NCI-H748 treated with DMSO at 0.1 percent for 48 hours (cell line): ENCODE results near the gene B3GALT6.

ENCODE experiments used
- DNase-seq: peaks from one replicate; lab custom pipeline; 2025; lab: John Stamatoyannopoulos, UW

Gene B3GALT6

DNA sequence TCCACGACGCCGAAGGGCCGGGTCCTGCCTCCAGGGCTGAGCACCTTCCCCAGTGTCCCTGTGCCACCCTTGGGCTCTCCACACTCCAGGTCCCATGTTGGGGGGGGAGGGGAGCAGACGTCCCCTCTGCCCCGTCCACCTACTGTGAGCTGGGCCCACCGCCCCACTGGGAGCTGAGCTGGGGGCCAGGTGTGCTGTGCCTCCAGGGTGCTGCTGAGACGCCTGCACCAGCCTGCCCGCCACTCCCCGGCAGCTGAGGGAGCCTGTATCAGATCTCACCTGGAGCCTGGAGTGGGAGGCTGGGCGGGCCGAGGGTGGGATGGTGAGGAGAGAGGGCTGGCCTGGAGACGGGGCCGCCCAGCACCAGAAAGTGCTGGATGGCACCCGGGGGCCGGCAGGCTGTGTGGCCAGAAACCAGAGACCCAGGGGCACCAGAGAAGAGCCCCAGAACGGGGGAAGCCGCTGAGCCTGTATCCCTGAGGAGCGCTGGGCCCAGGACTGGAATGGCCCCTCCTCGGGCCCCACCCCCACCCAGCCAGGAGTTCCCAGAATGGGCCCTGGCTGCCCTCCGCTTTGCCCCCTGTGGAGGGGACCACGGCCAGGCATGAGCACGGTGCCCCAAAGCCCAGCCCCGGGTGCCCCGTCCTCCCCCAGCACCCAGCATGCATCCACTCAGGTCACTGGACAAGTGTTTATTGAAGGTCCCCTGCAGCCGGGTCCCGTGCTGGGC is 29.0 kb upstream of the B3GALT6 start:
- no peak for DNase-seq

DNA sequence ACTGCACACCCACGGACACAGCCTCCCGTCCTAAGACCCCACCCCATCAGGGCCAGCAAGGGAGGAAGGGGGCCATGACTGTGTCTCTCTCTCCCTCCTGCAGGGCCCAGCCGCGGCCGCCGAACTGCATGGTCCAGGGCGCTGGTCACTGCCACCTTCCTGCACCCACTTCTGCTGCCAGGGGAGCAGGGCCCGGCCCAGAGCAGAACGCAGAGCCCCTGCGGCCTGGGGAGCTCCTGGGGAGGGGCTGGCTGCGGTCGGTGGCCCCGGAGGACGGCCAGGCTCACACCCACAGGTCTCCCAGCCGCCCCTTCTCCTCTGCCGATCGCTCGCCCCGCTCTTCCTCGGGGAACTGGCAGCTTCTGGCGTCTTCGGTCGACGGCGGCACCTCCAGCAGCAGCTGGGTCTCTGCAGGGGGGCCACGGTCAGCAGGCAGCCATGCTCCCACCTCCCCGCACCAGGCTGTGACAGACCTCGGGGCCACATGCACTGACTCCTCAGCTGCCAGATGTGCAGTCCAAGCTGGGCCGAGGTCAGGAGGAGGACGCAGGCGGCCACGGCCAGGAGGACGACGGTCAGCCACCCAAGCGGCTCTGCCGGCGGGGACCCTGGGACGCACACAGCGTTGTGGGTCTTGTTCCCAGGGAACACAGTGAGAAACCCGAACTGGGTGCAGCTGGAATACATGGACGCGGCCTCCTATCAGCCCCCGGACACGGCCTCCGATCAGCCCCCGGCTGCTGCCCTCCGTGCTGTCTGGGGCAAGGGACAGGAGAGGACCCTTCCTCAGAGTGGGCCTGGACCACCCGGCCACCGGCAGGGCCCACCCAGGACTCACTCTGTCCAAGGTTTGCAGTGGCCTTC is 28.2 kb upstream of the B3GALT6 start:
- no peak for DNase-seq

DNA sequence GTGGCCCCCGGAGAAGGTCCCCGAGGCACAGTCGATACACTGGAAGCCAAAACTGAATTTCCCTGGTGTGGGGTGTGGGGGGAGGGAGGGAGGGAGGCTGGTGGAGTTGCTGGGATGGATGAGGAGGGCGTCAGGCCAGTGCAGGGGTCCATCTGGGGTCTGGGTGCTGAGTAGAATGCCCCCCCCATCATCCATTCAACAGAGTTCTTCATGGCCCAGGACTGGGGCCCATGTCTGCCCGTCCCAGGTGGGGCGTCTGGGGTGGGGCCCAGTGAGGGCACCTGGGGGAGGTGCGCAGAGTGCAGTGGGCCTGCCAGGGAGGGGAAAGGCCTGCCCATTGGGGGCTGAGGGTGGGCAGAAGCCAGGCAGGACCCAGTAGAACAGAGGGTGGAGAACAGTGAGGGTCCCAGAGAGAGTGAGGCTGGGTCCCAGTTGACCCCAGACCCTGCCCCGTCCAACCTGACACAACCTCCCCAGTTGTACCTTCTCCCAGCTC is 27.6 kb upstream of the B3GALT6 start:
- no peak for DNase-seq

DNA sequence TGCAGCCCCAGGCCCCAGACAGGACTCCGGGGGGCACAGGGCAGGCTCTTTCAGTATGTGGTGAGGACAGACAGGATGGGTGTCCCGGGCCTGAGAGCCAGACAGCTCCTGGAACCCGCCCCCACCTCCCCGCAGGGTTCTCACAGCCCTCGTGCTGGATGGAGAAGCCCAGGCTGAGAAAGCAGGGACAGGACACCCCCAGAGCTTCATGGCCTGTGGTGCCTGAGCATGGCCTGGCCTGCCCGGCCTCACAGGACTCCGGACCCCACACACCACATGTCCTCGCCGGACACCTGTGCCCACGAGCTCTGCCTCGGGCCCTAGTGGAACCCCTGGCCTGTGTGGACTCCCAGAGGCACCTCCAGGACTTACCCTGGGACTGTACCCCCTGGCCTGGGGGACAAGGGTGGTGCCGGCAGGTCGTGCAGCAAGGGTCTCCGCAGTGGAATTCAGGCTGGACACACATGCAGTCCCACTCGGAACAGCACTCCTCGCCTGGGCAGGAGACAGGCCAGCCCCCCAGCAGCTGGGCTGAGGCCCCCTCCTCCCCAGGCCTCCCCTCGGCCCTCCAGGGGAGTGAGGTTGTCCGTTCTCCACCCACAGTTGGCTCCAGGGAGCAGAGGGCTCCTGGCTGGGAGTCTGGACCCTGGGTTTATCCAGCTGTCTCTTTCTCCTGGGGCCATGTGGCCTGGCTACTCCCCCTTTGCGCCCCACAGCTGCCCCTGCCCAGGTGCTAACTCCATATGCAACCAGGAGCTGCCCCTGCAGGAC is 26.9 kb upstream of the B3GALT6 start:
- no peak for DNase-seq

DNA sequence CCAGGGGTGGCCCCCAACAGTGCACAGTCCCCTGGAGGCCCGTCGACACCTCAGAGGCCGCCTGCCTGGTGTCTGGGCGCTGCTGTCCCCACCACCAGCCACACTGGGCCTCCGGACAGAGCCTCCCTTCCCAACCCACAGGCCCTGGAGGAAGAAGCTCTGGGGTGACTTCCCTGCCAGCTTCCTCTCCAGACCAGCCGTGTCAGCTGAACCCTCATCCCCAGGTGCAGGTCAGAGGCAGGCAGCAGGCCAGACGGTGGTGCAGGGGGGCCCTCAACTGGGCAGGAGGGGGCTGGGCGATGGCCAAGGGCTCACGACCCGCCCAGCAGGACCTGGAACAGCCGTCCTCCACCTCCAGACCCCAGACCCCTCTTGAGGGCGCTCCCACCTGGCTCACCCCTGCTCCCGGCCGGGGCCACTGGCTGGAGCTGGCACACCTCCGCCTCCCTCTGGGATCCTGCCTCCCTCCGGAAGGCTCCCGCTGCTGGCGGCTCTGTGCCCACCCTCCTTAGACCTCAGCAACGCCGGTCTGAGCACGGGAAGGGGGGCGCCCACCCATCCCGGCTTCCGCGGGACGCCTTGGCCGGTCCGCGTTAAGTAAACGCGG is 26.2 kb upstream of the B3GALT6 start:
- DNase-seq = no peak

DNA sequence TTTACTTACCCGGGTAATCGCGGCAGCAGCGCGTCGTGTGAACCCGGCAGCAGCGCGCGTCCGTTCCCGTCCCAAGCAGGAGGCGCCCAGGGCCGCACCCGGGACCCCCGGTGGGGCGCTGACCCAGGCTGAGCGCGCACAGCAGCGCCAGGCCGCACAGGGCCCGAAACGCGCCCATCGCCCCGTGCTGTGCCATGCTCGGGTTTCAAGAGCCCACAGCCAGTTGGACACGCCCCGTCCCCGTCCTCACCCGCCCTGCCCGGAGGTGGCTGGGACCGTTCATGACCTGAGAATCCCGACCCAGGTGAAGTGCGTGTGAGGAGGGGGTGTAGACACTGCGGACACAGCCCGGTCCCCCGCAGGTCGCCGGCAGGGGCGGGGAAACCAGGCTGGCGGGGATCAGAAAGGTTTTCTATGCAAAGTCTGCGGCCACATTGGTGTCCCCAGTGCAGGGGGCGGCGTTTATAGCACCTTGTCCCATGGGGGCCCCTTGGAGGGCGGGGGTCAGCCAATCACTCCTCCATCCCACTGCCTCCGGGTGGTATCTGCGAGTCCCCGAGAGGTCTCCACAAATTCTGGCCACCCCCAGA is 25.6 kb upstream of the B3GALT6 start, which contains the start of gene TNFRSF18:
TNFRSF18 (minus strand) TSS at position 217 of the 590 bp plus-strand sequence; CDS start at position 196, 21 bp downstream.
- no peak for DNase-seq

DNA sequence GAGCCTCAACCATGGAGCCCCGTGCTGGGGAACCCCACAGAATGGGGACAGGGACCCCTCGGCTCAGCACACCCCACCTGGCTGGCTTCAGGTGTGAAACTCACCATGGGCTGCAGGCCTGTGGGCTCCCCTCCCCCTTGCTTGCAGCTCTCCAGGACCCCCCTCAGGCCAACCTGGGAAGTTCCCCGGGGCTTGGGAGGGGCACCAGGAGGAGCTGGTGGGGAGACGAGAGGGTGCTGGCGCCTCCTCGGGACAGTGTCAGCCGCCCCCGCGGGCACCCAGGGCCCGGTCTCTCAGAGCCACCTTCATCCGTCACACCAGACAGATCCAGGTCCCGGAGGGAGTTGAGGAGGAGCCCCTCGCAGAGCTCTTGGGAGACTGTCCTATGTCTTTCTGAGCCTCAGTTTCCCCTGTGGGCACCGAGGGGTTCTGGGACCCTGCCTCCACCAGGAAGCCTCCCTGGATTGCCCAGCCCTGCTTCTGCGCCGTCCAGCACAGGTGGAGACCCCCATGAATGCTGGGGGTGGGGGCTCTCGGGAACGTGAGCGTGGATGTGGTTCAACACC is 25.0 kb upstream of the B3GALT6 start:
- DNase-seq = no peak

DNA sequence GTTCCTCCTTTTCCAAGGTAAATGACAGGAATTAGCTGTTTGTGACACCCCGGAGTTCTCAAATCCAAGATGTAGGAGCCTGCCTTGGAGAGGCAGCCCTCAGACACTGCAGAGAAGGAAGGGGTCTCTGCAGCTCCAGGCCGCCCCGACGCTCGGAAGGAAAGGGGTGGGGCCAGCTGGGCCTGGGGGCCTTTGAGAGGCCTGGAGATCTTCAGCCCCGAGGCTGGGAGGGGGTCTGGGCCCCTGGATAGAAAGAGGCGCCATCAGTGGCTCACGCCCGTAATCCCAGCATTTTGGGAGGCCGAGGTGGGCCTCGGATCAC is 24.5 kb upstream of the B3GALT6 start:
- no peak for DNase-seq

DNA sequence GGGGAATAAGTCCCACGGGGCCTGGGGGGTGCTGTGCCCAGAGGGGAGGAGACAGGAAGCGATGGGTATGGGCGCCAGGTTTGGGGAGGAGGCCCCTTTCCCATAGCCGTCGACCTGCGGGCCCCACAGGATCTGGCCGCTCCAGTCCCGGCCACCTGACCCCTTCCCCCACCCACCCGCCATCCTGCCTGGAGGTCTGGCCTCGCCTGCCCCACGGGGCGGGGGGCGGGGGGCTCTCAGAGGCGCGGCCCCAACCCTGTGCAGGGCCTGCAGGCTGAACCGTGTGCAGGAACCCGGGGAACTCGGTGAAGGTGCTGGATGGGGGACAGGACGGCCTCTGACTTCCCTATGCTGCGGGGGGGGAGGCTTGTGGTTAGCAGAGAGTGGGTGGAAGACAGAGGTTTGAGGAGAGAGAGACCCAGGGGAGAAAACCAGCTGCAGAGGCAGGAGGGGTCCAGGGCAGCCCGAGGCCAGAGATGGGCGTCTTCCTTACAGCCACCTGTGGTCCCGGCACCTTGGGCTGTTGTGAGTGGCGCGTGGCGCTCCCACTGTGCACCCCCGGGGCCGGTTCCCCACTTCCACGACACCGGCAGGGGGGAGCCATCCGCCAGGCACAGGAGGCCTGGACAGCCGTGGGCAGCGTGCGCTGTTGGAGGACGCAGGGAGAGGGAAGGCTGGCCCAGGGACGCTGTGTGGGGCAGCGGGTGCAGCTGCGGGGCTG is 23.2 kb upstream of the B3GALT6 start:
- no peak for DNase-seq

DNA sequence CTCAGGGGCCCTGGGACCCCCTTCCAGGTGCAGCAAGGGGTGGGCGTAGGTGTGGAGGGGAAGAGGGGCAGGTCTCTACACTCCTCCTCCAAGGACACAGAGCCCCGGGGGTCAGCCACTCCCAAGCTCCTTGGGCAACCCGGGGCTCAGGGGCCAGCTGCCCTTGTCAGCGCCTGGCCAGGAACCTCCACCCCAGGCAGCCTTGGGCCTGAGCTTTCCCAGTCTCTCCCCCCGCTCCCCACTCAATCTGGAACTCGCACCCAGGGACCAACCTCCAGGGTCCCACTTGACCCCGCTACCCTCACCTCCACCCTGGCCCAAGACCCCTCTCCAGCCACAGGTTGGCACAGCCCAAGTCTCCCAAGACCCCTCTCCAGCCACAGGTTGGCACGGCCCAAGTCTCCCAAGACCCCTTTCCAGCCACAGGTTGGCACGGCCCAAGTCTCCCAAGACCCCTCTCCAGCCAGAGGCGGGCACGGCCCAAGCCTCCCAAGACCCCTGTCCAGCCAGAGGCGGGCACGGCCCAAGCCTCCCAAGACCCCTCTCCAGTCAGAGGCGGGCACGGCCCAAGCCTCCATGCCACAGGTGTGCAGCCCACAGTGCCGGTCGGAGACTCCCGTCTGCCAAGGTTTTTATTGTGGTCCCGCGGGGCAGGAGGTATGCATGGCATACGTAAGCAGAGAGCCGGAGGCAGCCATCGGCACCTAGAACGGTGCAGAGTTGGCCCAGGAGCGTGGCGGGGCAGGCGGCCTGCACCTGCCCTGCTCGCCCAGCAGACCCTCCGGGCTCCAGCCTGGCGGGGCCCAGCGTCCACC is 21.1 kb upstream of the B3GALT6 start:
- DNase-seq = no peak

DNA sequence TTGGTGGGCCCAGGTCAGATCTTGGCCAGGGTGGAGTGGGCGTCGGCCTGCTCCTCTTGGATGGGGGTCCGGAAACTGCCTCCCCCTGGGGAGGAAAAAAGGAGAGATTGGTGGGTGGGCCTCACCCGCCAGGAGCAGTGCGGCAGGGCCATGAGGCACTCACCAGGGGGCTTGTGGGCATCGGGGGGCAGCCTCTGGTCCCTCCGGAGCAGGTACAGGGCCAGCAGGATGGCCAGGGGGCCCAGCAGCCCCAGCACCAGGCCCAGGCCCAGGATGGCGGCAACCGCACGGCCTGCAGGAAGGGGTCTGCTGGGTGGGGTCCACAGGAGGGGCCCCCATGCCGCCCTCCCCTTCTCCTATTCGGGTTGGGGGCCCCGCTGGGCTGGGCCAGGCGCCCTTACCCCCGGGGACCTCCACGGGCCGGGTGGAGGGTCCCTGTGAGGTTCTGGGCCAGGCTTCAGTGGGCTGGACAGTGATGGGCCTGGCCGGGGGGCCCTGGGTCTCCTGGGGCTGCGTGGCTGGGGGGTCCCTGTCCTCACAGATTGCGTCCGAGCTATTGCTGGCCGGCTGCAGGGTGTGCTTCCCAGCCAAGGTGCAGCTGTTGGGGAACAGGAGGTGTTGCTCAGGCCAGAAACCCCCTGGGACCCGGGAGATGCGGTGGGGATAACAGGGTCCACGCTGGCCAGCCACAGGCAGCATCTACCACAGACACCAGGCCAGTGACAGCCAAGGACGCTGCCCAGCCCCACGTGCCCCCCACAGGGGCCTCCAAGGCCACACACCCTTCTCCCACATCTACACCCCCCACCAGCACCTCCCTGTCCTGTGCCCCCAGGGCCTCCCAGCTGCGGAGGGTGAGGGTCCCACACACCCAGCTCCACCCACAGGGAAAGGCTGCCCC is 20.2 kb upstream of the B3GALT6 start:
- DNase-seq = no peak

DNA sequence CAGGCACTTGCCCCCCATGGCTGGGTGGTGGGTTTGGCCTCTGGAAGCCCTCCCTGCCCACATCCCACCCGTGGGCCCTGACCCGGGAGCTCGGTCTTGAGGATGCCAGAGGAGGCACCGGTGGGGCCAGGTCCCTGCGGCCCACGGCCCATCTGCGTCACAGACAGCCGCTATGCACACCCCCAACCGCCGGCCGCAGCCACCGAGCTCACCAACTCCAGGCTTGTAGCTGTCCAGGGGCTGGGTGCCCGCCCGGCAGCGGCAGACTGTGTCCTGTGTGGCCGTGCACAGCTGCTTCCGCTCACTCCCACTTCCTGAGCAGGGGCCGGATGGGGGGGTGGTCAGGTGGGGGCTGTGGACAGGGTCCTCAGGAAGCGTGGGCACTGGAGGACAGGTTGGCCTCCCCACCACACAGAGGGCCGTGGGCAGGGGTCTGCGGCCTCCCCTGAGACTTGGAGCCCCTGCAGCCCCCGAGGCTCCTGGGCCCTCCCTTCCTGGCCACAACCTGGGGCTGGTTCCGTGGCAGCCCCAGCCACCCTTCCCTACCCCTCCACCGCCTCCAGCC is 19.2 kb upstream of the B3GALT6 start:
- no peak for DNase-seq

DNA sequence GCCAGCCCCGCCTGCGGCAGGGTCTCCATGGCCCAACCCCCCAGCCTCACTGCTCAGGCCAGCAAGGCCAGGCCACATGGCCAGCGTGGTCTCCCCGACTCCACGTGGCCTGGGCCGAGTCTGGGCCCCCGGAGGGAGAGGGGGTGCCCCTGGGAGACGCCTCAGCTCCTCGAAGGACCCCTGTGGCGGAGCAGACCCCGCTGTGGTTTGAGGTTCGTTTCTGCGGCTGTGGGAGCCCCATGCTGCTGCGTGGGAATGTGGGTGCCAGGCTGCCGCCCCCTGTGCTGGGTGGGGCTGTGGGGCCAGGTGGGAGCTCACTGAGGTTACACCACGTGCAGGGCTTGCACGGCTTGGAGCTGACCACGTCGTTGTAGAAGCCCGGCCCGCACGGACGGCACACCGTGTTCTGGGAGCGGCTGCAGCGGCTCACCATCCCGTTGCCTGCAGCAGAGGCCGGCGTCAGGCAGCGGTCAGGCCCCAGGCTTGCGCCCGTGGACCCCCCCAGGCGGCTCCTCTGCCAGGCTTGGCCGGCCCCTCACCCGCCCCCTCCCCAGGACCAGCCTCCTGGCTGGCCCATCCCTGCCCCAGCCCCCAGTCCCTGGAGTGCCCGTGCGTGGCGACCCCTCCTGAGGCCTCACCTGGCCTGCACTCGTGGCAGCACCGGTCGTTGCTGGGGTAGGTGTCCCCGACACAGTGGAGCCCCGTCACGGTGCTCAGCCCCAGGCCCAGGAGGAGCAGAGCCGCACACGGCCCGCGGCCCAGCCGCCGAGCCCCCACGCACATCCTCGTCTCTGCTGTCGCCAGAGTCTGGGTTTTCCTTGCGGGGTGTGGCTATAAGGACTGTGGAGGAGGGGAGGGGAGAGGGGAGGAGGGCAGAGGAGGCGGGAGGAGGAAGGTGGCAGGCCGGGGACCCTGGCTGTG is 18.4 kb upstream of the B3GALT6 start, which contains the start of gene TNFRSF4:
TNFRSF4 (minus strand) TSS at position 809 of the 921 bp plus-strand sequence; CDS start at position 783, 26 bp downstream.
- no peak for DNase-seq

DNA sequence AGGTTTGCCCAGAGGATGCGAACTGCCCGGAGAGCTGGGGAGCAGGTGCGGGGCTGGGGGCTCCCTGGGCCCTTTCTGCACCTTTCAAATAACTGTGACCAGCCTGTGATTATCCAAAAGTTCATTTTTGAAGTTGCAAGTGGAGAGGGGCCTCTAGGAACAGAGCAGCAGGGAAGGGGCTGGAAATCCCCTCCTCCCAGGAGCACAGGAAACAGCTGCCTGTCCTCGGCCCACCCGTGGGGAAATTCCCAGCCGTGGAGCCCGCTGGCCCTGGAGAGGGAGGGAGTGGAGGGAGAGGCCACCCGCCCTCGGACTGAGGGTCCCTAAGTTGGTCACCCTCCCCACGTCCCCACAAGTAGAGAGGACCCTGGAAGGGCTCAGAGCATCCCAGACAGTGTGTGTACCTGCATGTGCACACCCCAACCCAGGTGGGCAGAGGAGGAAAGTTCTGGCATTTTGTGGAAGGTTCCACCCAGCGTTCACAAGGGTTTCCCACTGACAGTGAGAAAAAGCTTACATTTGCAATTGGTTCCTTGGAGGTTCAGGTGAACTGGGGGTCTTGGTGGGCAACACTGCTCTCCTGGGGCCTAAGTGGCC is 16.9 kb upstream of the B3GALT6 start:
- DNase-seq = no peak

DNA sequence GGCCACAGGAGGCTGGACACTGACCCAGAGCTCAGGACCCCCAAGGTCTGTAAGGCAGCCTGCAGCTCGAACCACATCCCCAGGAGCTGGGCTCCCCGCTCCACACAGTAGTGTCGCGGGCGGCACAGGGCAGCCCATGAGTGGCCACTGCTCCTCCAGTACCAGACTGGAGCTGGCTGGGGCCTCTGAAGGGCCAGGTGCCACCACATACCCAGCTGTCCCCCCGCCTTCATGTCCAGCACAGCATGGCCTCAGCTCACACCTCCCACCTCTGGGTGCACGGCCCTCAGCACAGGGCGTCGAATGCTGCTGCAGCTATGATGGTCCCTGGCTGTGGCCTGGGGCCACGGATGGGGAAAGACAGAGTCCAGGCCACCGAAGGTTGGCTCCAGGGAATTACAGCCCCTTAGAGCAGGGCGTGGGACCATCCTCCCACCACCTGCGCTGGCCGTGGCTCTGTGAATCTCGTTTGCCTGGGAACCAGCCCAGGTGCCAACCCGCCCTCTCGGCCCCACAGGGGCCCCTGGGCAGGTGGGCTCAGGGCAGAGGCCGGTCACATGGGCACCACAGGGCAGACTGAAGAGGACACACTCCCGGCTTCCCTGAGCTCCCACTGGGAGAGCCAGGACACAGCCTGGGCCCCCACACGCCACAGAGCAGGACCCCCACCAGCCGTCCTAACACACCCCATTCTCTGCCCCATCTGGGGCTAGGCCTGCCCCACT is 16.0 kb upstream of the B3GALT6 start:
- no peak for DNase-seq
